Liver (tissue), 9 donors: Measurements from ENCODE around the gene HS6ST3. TPM values are rescaled to one million over a fixed set of nuclear protein-coding genes. Genes with fewer than 3 reads are reported as not detected.

Experiments
- DNase-seq: peaks from one replicate; pipeline ENCODE4 v3.0.0-alpha.2; 2017; ENCODE audit warnings: low spot score
- H3K27ac ChIP-seq, 2 donors: one replicate each; pipeline ENCODE4 v1.7.0; 2013; ENCODE audit warnings: inconsistent platforms in 2 of 2, low read length in 2 of 2, control low read depth in 1 of 2, low read depth in 1 of 2, mild to moderate bottlenecking in 1 of 2
- H3K27me3 ChIP-seq, 4 donors: one replicate each; pipeline versions ENCODE4 v1.6.1 to v1.7.0; 2013; ENCODE audit warnings: low read length in 3 of 4, inconsistent platforms in 1 of 4, mild to moderate bottlenecking in 1 of 4, moderate library complexity in 1 of 4; ENCODE audit not compliant: control insufficient read depth in 4 of 4, insufficient read depth in 4 of 4
- H3K36me3 ChIP-seq, 4 donors: one replicate each; pipeline versions ENCODE4 v1.6.1 to v1.7.0; 2013; ENCODE audit warnings: low read length in 3 of 4, mild to moderate bottlenecking in 3 of 4, low read depth in 1 of 4, moderate library complexity in 1 of 4; ENCODE audit not compliant: control insufficient read depth in 4 of 4, insufficient read depth in 3 of 4
- H3K4me1 ChIP-seq, 4 donors: one replicate each; pipeline versions ENCODE4 v1.6.1 to v1.7.0; 2013; ENCODE audit warnings: low read length in 3 of 4, mild to moderate bottlenecking in 3 of 4, moderate library complexity in 1 of 4; ENCODE audit not compliant: control insufficient read depth in 4 of 4, insufficient read depth in 4 of 4
- H3K4me3 ChIP-seq, 3 donors: one replicate each; pipeline versions ENCODE4 v1.6.1 to v1.7.0; 2013; ENCODE audit warnings: low read length in 3 of 3, control low read depth in 1 of 3, low read depth in 1 of 3, mild to moderate bottlenecking in 1 of 3
- H3K9ac ChIP-seq, 2 donors: one replicate each; pipeline ENCODE4 v1.7.0; 2013; ENCODE audit warnings: low read length in 2 of 2, mild to moderate bottlenecking in 2 of 2, moderate library complexity in 2 of 2, control low read depth in 1 of 2, low read depth in 1 of 2
- H3K9me3 ChIP-seq, 4 donors: one replicate each; pipeline versions ENCODE4 v1.6.1 to v1.7.0; 2013; ENCODE audit warnings: low read length in 3 of 4; ENCODE audit not compliant: control insufficient read depth in 4 of 4
- EGR1 ChIP-seq, 2 donors: IDR thresholded peaks; 2 replicates each; pipeline ENCODE4 v1.6.1; 2016 to 2018; ENCODE audit warnings: antibody characterized with exemption in 2 of 2, low read depth in 2 of 2
- GABPA ChIP-seq, 2 donors: IDR thresholded peaks in 1 of 2; conservative IDR thresholded peaks in 1 of 2; 2 replicates each; pipeline ENCODE4 v1.6.1; 2016; ENCODE audit warnings: antibody characterized with exemption in 2 of 2, mild to moderate bottlenecking in 1 of 2, moderate library complexity in 1 of 2
- HNF4A ChIP-seq, 2 donors: conservative IDR thresholded peaks; 2 replicates each; pipeline ENCODE4 v1.6.1; 2016; ENCODE audit warnings: antibody characterized with exemption in 2 of 2, mild to moderate bottlenecking in 2 of 2
- HNF4G ChIP-seq: IDR thresholded peaks from 2 replicates; pipeline ENCODE4 v1.6.1; 2016; ENCODE audit warnings: antibody characterized with exemption
- JUND ChIP-seq, 2 donors: IDR thresholded peaks; 2 replicates each; pipeline ENCODE4 v1.6.1; 2016; ENCODE audit warnings: antibody characterized with exemption in 2 of 2
- NR2F2 ChIP-seq: IDR thresholded peaks from 2 replicates; pipeline ENCODE4 v1.6.1; 2016; ENCODE audit warnings: antibody characterized with exemption
- RAD21 ChIP-seq, 2 donors: IDR thresholded peaks; 2 replicates each; pipeline ENCODE4 v1.6.1; 2016; ENCODE audit warnings: antibody characterized with exemption in 2 of 2, mild to moderate bottlenecking in 2 of 2
- RXRA ChIP-seq, 2 donors: IDR thresholded peaks; 2 replicates each; pipeline ENCODE4 v1.6.1; 2017 to 2018; ENCODE audit warnings: antibody characterized with exemption in 2 of 2, mild to moderate bottlenecking in 1 of 2
- SP1 ChIP-seq: IDR thresholded peaks from 2 replicates; pipeline ENCODE4 v1.6.1; 2018; ENCODE audit warnings: antibody characterized with exemption, mild to moderate bottlenecking
- TAF1 ChIP-seq: conservative IDR thresholded peaks from 2 replicates; pipeline ENCODE4 v1.6.1; 2016; ENCODE audit warnings: antibody characterized with exemption, mild to moderate bottlenecking
- YY1 ChIP-seq: IDR thresholded peaks from 2 replicates; pipeline ENCODE4 v1.6.1; 2016; ENCODE audit warnings: antibody characterized with exemption, mild to moderate bottlenecking
- WGBS: extraction: QIAGEN DNeasy Blood & Tissue Kit; methylation state at CpG from one replicate; pipeline ENCODE4 v1.1.7; 2013; 5-methylcytosine and 5-hydroxymethylcytosine counted together
- polyA plus RNA-seq, 2 donors: library from polyadenylated mRNA; stranded (reverse) in 1 of 2; unstranded in 1 of 2; fragments of 200-250 nt in 1 of 2; fragments of >200 nt in 1 of 2; fragmentation: Nextera tagmentation in 1 of 2; extraction: Ambion mirVana in 1 of 2; gene quantifications; one replicate each; pipeline versions ENCODE4 v1.2.1 to v1.2.3, GENCODE V29; 2013 to 2015
- total RNA-seq, 2 donors: library from RNA; depleted of rRNA; stranded (reverse); fragments of >200 nt; gene quantifications; one replicate each; pipeline ENCODE4 v1.2.3, GENCODE V29; 2014
- TF ChIP-seq, protein P1 (sequence below): IDR thresholded peaks from 2 replicates; pipeline ENCODE4 v1.6.1; 2016; ENCODE audit warnings: antibody characterized with exemption
- TF ChIP-seq, protein P2 (sequence below): fragments of 150-350 bp; IDR thresholded peaks from 2 replicates; pipeline ENCODE4 v1.5.1; 2017; ENCODE audit warnings: improper control_type of control experiment, low read depth, low read length; ENCODE audit not compliant: missing input control
- TF ChIP-seq, protein P3 (sequence below): IDR thresholded peaks from 2 replicates; pipeline ENCODE4 v1.6.1; 2016; ENCODE audit warnings: antibody characterized with exemption
- TF ChIP-seq, protein P4 (sequence below): IDR thresholded peaks from 2 replicates; pipeline ENCODE4 v1.6.1; 2016; ENCODE audit warnings: antibody characterized with exemption, mild to moderate bottlenecking
- donor health status: healthy.
- donor health status: healthy.
- donor health status: healthy.
- donor health status: healthy.
- donor health status: healthy.

The HS6ST3 gene
- total and polyA plus RNA-seq, 4 donors, result under 0.01 TPM; not detected in 3

GRCh38 chr13:96646515-96647211 lies 556.8 kb downstream of the HS6ST3 start:
- TF ChIP-seq HNF4A (conservative IDR thresholded peaks at IDR 0.05), result no peak
- TF ChIP-seq RXRA (IDR thresholded peaks at IDR 0.05), result no peak
- no peak for TF ChIP-seq JUND (IDR thresholded peaks at IDR 0.05)
- no peak for TF ChIP-seq TAF1
- TF ChIP-seq, protein P1, sequence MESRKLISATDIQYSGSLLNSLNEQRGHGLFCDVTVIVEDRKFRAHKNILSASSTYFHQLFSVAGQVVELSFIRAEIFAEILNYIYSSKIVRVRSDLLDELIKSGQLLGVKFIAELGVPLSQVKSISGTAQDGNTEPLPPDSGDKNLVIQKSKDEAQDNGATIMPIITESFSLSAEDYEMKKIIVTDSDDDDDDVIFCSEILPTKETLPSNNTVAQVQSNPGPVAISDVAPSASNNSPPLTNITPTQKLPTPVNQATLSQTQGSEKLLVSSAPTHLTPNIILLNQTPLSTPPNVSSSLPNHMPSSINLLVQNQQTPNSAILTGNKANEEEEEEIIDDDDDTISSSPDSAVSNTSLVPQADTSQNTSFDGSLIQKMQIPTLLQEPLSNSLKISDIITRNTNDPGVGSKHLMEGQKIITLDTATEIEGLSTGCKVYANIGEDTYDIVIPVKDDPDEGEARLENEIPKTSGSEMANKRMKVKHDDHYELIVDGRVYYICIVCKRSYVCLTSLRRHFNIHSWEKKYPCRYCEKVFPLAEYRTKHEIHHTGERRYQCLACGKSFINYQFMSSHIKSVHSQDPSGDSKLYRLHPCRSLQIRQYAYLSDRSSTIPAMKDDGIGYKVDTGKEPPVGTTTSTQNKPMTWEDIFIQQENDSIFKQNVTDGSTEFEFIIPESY, result no peak
- TF ChIP-seq, protein P2, sequence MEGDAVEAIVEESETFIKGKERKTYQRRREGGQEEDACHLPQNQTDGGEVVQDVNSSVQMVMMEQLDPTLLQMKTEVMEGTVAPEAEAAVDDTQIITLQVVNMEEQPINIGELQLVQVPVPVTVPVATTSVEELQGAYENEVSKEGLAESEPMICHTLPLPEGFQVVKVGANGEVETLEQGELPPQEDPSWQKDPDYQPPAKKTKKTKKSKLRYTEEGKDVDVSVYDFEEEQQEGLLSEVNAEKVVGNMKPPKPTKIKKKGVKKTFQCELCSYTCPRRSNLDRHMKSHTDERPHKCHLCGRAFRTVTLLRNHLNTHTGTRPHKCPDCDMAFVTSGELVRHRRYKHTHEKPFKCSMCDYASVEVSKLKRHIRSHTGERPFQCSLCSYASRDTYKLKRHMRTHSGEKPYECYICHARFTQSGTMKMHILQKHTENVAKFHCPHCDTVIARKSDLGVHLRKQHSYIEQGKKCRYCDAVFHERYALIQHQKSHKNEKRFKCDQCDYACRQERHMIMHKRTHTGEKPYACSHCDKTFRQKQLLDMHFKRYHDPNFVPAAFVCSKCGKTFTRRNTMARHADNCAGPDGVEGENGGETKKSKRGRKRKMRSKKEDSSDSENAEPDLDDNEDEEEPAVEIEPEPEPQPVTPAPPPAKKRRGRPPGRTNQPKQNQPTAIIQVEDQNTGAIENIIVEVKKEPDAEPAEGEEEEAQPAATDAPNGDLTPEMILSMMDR, result no peak
- TF ChIP-seq, protein P3, sequence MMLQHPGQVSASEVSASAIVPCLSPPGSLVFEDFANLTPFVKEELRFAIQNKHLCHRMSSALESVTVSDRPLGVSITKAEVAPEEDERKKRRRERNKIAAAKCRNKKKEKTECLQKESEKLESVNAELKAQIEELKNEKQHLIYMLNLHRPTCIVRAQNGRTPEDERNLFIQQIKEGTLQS, result no peak
- no peak for TF ChIP-seq GABPA (IDR thresholded peaks at IDR 0.05 in 1 of 2, conservative IDR thresholded peaks at IDR 0.05 in 1 of 2)
- TF ChIP-seq YY1, result no peak
- TF ChIP-seq SP1, result no peak
- TF ChIP-seq, protein P4, sequence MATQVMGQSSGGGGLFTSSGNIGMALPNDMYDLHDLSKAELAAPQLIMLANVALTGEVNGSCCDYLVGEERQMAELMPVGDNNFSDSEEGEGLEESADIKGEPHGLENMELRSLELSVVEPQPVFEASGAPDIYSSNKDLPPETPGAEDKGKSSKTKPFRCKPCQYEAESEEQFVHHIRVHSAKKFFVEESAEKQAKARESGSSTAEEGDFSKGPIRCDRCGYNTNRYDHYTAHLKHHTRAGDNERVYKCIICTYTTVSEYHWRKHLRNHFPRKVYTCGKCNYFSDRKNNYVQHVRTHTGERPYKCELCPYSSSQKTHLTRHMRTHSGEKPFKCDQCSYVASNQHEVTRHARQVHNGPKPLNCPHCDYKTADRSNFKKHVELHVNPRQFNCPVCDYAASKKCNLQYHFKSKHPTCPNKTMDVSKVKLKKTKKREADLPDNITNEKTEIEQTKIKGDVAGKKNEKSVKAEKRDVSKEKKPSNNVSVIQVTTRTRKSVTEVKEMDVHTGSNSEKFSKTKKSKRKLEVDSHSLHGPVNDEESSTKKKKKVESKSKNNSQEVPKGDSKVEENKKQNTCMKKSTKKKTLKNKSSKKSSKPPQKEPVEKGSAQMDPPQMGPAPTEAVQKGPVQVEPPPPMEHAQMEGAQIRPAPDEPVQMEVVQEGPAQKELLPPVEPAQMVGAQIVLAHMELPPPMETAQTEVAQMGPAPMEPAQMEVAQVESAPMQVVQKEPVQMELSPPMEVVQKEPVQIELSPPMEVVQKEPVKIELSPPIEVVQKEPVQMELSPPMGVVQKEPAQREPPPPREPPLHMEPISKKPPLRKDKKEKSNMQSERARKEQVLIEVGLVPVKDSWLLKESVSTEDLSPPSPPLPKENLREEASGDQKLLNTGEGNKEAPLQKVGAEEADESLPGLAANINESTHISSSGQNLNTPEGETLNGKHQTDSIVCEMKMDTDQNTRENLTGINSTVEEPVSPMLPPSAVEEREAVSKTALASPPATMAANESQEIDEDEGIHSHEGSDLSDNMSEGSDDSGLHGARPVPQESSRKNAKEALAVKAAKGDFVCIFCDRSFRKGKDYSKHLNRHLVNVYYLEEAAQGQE, result no peak
- no peak for TF ChIP-seq RAD21 (IDR thresholded peaks at IDR 0.05)
- no peak for TF ChIP-seq NR2F2
- TF ChIP-seq HNF4G, result no peak
- no peak for TF ChIP-seq EGR1 (IDR thresholded peaks at IDR 0.05; ENCODE audit: low read depth in 2 of 2)
- DNase-seq, result no peak
- H3K9ac ChIP-seq, result no peak overlapping the region
- H3K4me1 ChIP-seq, result peaks cover 0 to 4% (median 2%) of the 10 kb centered on the region in 4 donors
- no peak overlapping the region for H3K27ac ChIP-seq
- peak overlapping the region in 1 of 3 donors; percentile 26 for H3K4me3 ChIP-seq
- peaks cover 7 to 30% (median 12%) of the 10 kb centered on the region in 4 donors for H3K9me3 ChIP-seq
- H3K27me3 ChIP-seq, result no peaks in the 10 kb centered on the region
- 81% methylated on average over 8 of the region's 8 CpGs for WGBS
- H3K36me3 ChIP-seq, result no peaks in the 10 kb centered on the region
